Activated naive CD8-positive, alpha-beta T cell treated with anti-CD3 and anti-CD28 coated beads for 36 hours (primary cell): Measurements from ENCODE around the gene LIME1. TPM values are rescaled to one million over a fixed set of nuclear protein-coding genes. Genes with fewer than 3 reads are reported as not detected.

ENCODE experiments used
- DNase-seq: peaks from one replicate; pipeline ENCODE4 v3.0.0; 2021
- H3K27ac Mint-ChIP-seq: one replicate; pipeline ENCODE4 v1.8.0; 2022; ENCODE audit warnings: mild to moderate bottlenecking, moderate library complexity, mixed read lengths
- H3K27me3 Mint-ChIP-seq: one replicate; pipeline ENCODE4 v1.8.0; 2022; ENCODE audit warnings: mild to moderate bottlenecking, mixed read lengths
- H3K36me3 Mint-ChIP-seq: one replicate; pipeline ENCODE4 v1.8.0; 2021; ENCODE audit warnings: mild to moderate bottlenecking, mixed read lengths
- H3K4me1 Mint-ChIP-seq: one replicate; pipeline ENCODE4 v1.8.0; 2021; ENCODE audit warnings: mixed read lengths
- H3K4me3 Mint-ChIP-seq: one replicate; pipeline ENCODE4 v1.8.0; 2022; ENCODE audit warnings: mild to moderate bottlenecking, moderate library complexity, mixed read lengths
- H3K9me3 Mint-ChIP-seq: one replicate; pipeline ENCODE4 v1.8.0; 2022; ENCODE audit warnings: mixed read lengths
- total RNA-seq, 2 experiments: library from RNA; stranded (reverse); gene quantifications; one replicate each; pipeline ENCODE4 v1.2.3, GENCODE V29; 2021

Gene LIME1
- total RNA-seq, 2 experiments from 2014 or later = 9.3 to 12.2 TPM

- H3K9me3 Mint-ChIP-seq = no peaks in the 10 kb centered on the region
- no peaks in the 10 kb centered on the region for H3K36me3 Mint-ChIP-seq
- H3K27ac Mint-ChIP-seq = no peak overlapping the region
- H3K27me3 Mint-ChIP-seq = no peaks in the 10 kb centered on the region
- H3K4me1 Mint-ChIP-seq = peaks cover 5% of the 10 kb centered on the region
- H3K4me3 Mint-ChIP-seq = no peak overlapping the region
- DNase-seq = no peak
These were observed 21.7 kb downstream of the LIME1 start for GRCh38 chr20:63758152-63758551.

DNA sequence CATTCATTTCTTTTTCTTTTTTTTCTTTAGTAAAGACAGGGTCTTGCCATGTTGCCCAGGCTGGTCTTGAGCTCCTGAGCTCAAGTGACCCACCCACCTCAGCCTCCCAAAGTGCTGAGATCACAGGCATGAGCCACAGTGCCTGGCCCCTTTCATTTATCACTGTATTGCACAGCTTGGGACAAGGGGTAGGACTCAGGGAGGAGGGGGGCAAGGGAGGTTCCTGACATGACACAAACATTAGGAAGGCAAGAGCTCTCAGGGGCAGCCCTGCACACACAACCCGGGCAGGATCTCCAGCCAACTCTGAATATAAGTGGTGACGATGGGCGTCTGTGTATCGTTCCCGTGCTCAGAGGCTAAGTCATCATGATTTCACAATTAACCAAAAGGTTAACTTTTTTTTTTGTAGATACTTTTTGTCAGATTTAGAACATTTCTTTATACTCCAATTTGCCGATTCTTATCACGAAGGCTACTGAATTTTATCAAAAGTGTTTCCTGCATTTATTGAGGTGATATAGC lies 23.0 kb downstream of the LIME1 start:
- DNase-seq = no peak
- no peak overlapping the region for H3K4me3 Mint-ChIP-seq
- H3K9me3 Mint-ChIP-seq = no peaks in the 10 kb centered on the region
- no peak overlapping the region for H3K27ac Mint-ChIP-seq
- no peaks in the 10 kb centered on the region for H3K27me3 Mint-ChIP-seq
- peaks cover 5% of the 10 kb centered on the region for H3K4me1 Mint-ChIP-seq
- H3K36me3 Mint-ChIP-seq = no peaks in the 10 kb centered on the region

GRCh38 chr20:63765082-63765873 lies 28.8 kb downstream of the LIME1 start:
- no peaks in the 10 kb centered on the region for H3K27me3 Mint-ChIP-seq

GRCh38 chr20:63765902-63766301 lies 29.4 kb downstream of the LIME1 start:
- Mint-ChIP-seq H3K27ac (no peak overlapping the region), H3K4me1 (no peaks in the 10 kb centered on the region)

More at GRCh38 chr20:63765082-63765873, 28.8 kb downstream of the LIME1 start:
- H3K27ac Mint-ChIP-seq = no peak overlapping the region
- no peaks in the 10 kb centered on the region for H3K4me1 Mint-ChIP-seq
- H3K4me3 Mint-ChIP-seq = no peak overlapping the region
- no peak for DNase-seq
- no peaks in the 10 kb centered on the region for H3K9me3 Mint-ChIP-seq
- H3K36me3 Mint-ChIP-seq = no peaks in the 10 kb centered on the region

GRCh38 chr20:63766695-63767426 lies 30.4 kb downstream of the LIME1 start:
- H3K27me3 Mint-ChIP-seq = no peaks in the 10 kb centered on the region
- no peaks in the 10 kb centered on the region for H3K4me1 Mint-ChIP-seq
- H3K4me3 Mint-ChIP-seq = no peak overlapping the region
- H3K9me3 Mint-ChIP-seq = no peaks in the 10 kb centered on the region
- H3K27ac Mint-ChIP-seq = no peak overlapping the region
- H3K36me3 Mint-ChIP-seq = no peaks in the 10 kb centered on the region
- DNase-seq = no peak

More at GRCh38 chr20:63765902-63766301, 29.4 kb downstream of the LIME1 start:
- no peaks in the 10 kb centered on the region for H3K36me3 Mint-ChIP-seq
- H3K27me3 Mint-ChIP-seq = no peaks in the 10 kb centered on the region
- no peak overlapping the region for H3K4me3 Mint-ChIP-seq
- H3K9me3 Mint-ChIP-seq = no peaks in the 10 kb centered on the region
- no peak for DNase-seq

- H3K4me1 Mint-ChIP-seq = no peaks in the 10 kb centered on the region
- no peaks in the 10 kb centered on the region for H3K36me3 Mint-ChIP-seq
- DNase-seq = no peak
- H3K4me3 Mint-ChIP-seq = no peak overlapping the region
- no peaks in the 10 kb centered on the region for H3K9me3 Mint-ChIP-seq
- no peaks in the 10 kb centered on the region for H3K27me3 Mint-ChIP-seq
- H3K27ac Mint-ChIP-seq = no peak overlapping the region
These were observed 31.0 kb downstream of the LIME1 start for GRCh38 chr20:63767456-63767855.

DNA sequence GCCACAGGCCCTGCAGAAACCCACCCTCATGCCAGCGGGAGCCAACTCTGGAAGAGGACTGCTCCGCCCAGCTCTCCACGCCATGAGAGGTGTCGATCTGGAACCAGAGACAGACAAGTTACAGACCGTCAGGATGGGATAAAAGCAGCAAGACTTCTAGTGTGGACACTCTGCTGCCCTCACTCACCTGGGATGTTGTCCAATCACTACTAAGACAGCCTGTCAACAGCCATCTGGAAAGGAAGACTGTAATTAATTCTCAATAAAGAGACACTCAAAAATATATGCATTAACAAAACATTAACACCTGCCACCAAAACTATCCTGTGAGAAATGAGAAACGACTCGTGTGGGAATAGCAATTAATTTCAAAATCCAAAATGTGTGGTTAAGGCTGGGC lies 31.4 kb downstream of the LIME1 start:
- H3K27me3 Mint-ChIP-seq = no peaks in the 10 kb centered on the region
- H3K36me3 Mint-ChIP-seq = no peaks in the 10 kb centered on the region
- H3K27ac Mint-ChIP-seq = no peak overlapping the region
- H3K4me1 Mint-ChIP-seq = no peaks in the 10 kb centered on the region
- H3K9me3 Mint-ChIP-seq = no peaks in the 10 kb centered on the region
- H3K4me3 Mint-ChIP-seq = no peak overlapping the region
- no peak for DNase-seq

GRCh38 chr20:63768591-63769515 lies 32.4 kb downstream of the LIME1 start:
- H3K27me3 Mint-ChIP-seq = no peaks in the 10 kb centered on the region
- H3K9me3 Mint-ChIP-seq = no peaks in the 10 kb centered on the region
- no peak overlapping the region for H3K4me3 Mint-ChIP-seq
- H3K27ac Mint-ChIP-seq = no peak overlapping the region
- no peaks in the 10 kb centered on the region for H3K4me1 Mint-ChIP-seq
- DNase-seq = no peak
- no peaks in the 10 kb centered on the region for H3K36me3 Mint-ChIP-seq

- Mint-ChIP-seq H3K36me3 (no peaks in the 10 kb centered on the region), H3K27ac (peak overlapping the region; percentile 48), H3K4me3 (no peak overlapping the region), H3K27me3 (no peaks in the 10 kb centered on the region), H3K4me1 (peaks cover 1% of the 10 kb centered on the region), H3K9me3 (no peaks in the 10 kb centered on the region)
- DNase-seq = no peak
These were observed 33.5 kb downstream of the LIME1 start for GRCh38 chr20:63769891-63770474.

GRCh38 chr20:63771046-63771707 lies 34.7 kb downstream of the LIME1 start:
- Mint-ChIP-seq H3K4me1 (peaks cover 1% of the 10 kb centered on the region), H3K27ac (no peak overlapping the region), H3K27me3 (no peaks in the 10 kb centered on the region), H3K36me3 (no peaks in the 10 kb centered on the region), H3K4me3 (no peak overlapping the region), H3K9me3 (no peaks in the 10 kb centered on the region)
- no peak for DNase-seq

GRCh38 chr20:63772781-63773518 lies 36.5 kb downstream of the LIME1 start:
- no peak overlapping the region for H3K27ac Mint-ChIP-seq
- no peaks in the 10 kb centered on the region for H3K36me3 Mint-ChIP-seq
- H3K9me3 Mint-ChIP-seq = no peaks in the 10 kb centered on the region
- H3K4me1 Mint-ChIP-seq = peaks cover 1% of the 10 kb centered on the region
- no peak overlapping the region for H3K4me3 Mint-ChIP-seq
- DNase-seq = no peak
- H3K27me3 Mint-ChIP-seq = no peaks in the 10 kb centered on the region

GRCh38 chr20:63773571-63774241 lies 37.2 kb downstream of the LIME1 start:
- H3K4me3 Mint-ChIP-seq = no peak overlapping the region
- no peak overlapping the region for H3K27ac Mint-ChIP-seq
- H3K36me3 Mint-ChIP-seq = no peaks in the 10 kb centered on the region
- H3K9me3 Mint-ChIP-seq = no peaks in the 10 kb centered on the region
- H3K27me3 Mint-ChIP-seq = no peaks in the 10 kb centered on the region
- peaks cover 1% of the 10 kb centered on the region for H3K4me1 Mint-ChIP-seq
- no peak for DNase-seq

- H3K4me1 Mint-ChIP-seq = peaks cover 1% of the 10 kb centered on the region
- no peak overlapping the region for H3K4me3 Mint-ChIP-seq
- no peaks in the 10 kb centered on the region for H3K36me3 Mint-ChIP-seq
- no peaks in the 10 kb centered on the region for H3K27me3 Mint-ChIP-seq
- no peak overlapping the region for H3K27ac Mint-ChIP-seq
- no peaks in the 10 kb centered on the region for H3K9me3 Mint-ChIP-seq
- no peak for DNase-seq
These were observed 37.8 kb downstream of the LIME1 start for GRCh38 chr20:63774306-63774705.
